ENCODE results near the gene MC1R. TPM values are rescaled to one million over a fixed set of nuclear protein-coding genes. Genes with fewer than 3 reads are reported as not detected.

The MC1R gene
- total and polyA plus RNA-seq, 2 of the 8 experiments (the other 6 are each of a cell fraction or from before 2014, with no cell fraction given) = 2.2 to 2.9 TPM

DNA sequence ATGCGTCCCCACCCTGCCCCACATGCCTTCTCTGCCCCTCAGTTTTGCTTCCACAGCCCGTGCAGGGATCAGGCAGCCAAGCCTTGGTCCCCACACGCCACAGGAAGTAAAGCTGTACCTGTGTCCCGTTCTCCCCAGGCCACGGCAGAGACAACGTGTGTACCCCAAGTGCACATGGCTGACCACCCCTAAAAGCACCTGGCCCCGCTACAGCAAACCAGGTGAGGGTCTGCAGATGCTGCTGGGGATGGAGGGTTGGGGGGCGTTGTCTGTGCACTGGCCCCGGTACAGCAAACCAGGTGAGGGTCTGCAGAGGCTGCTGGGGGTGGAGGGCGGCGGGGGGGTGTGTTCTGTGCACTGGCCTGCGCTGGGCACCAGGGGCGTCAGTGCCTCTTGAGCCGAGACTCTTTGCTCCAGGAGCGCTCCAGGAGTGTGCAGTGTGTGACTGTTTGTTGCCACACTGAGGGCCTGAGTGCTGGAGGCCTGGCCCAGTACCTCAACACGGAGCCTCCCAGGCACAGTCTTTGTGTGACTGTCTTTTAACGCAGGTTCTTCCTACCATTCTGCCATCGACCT lies 26.5 kb upstream of the MC1R start (continued):
- no peak for TF ChIP-seq POU5F1 (IDR thresholded peaks at IDR 0.05; ENCODE audit: low read depth, low read length)
